Neural cell (in vitro differentiated cells): Measurements from ENCODE around the gene RITA1. TPM values are rescaled to one million over a fixed set of nuclear protein-coding genes. Genes with fewer than 3 reads are reported as not detected.

Experiments
- H2AFZ ChIP-seq: fragments of 200-600, 300-800 bp; sonication (generic), shearing (Covaris generic); 2 replicates; pipeline ENCODE4 v1.6.0; 2014; ENCODE audit warnings: low read depth, mild to moderate bottlenecking, antibody characterized with exemption, low read length, moderate library complexity
- H3F3A ChIP-seq: fragments of 200-600 bp; shearing (Covaris generic); 2 replicates; pipeline ENCODE4 v1.6.1; 2016; ENCODE audit warnings: mild to moderate bottlenecking, moderate library complexity, mixed read lengths, antibody characterized with exemption, low read length; ENCODE audit not compliant: insufficient read depth, poor library complexity, severe bottlenecking
- H3K27ac ChIP-seq: fragments of 200-600, 300-800 bp; sonication (generic), shearing (Covaris generic); 2 replicates; pipeline ENCODE4 v1.5.1; 2014; ENCODE audit warnings: mild to moderate bottlenecking, low read length, moderate library complexity
- H3K27me3 ChIP-seq: fragments of 300-800, 200-600 bp; sonication (generic), shearing (Covaris generic); 2 replicates; pipeline ENCODE4 v1.6.0; 2014; ENCODE audit warnings: mild to moderate bottlenecking, low read depth, low read length, moderate library complexity; ENCODE audit not compliant: insufficient read depth
- H3K36me3 ChIP-seq: fragments of 300-800, 200-600 bp; sonication (generic), shearing (Covaris generic); 2 replicates; pipeline ENCODE4 v1.5.1; 2014; ENCODE audit warnings: mild to moderate bottlenecking, antibody characterized with exemption, low read length, moderate library complexity; ENCODE audit not compliant: insufficient read depth
- H3K4me2 ChIP-seq: fragments of 300-800, 200-600 bp; sonication (generic), shearing (Covaris generic); 2 replicates; pipeline ENCODE4 v1.6.0; 2014; ENCODE audit warnings: mild to moderate bottlenecking, low read length
- H3K4me3 ChIP-seq: fragments of 300-800, 200-600 bp; sonication (generic), shearing (Covaris generic); 2 replicates; pipeline ENCODE4 v1.5.1; 2014; ENCODE audit warnings: mild to moderate bottlenecking, low read length, moderate library complexity
- H3K79me2 ChIP-seq: fragments of 200-600 bp; shearing (Covaris generic); replicated peaks from 2 replicates; pipeline ENCODE4 v1.6.0; 2014; ENCODE audit warnings: mild to moderate bottlenecking, low read length, moderate library complexity; ENCODE audit not compliant: insufficient read depth
- H3K9ac ChIP-seq: fragments of 300-800, 200-600 bp; sonication (generic), shearing (Covaris generic); 2 replicates; pipeline ENCODE4 v1.6.1; 2016; ENCODE audit warnings: mild to moderate bottlenecking, low read length, mixed read lengths
- H3K9me2 ChIP-seq: fragments of 200-600 bp; shearing (Covaris generic); 2 replicates; pipeline ENCODE4 v1.6.1; 2016; ENCODE audit warnings: mild to moderate bottlenecking, low read length, mixed read lengths; ENCODE audit not compliant: insufficient read depth
- H3K9me3 ChIP-seq: fragments of 200-600, 300-800 bp; sonication (generic), shearing (Covaris generic); 2 replicates; pipeline ENCODE4 v1.6.1; 2016; ENCODE audit warnings: mild to moderate bottlenecking, mixed run types, low read length, moderate library complexity, mixed read lengths
- H4K20me1 ChIP-seq: fragments of 200-600 bp; shearing (Covaris generic); 2 replicates; pipeline ENCODE4 v1.6.1; 2016; ENCODE audit warnings: mild to moderate bottlenecking, mixed run types; ENCODE audit not compliant: insufficient read depth
- EP300 ChIP-seq: fragments of 450-650 bp; conservative IDR thresholded peaks from 2 replicates; pipeline ENCODE4 v1.6.1; 2014; ENCODE audit warnings: antibody characterized with exemption, mild to moderate bottlenecking, moderate library complexity; ENCODE audit not compliant: poor library complexity, severe bottlenecking
- EZH2 ChIP-seq: fragments of 200-600, 300-800 bp; shearing (Covaris generic), sonication (generic); IDR thresholded peaks from 2 replicates; pipeline ENCODE4 v1.6.1; 2014; ENCODE audit warnings: antibody characterized with exemption, low read length, borderline replicate concordance, mild to moderate bottlenecking; ENCODE audit not compliant: insufficient read depth, poor library complexity, severe bottlenecking
- MXI1 ChIP-seq: fragments of 450-650 bp; conservative IDR thresholded peaks from 2 replicates; pipeline ENCODE4 v1.6.1; 2014; ENCODE audit warnings: antibody characterized with exemption, mild to moderate bottlenecking; ENCODE audit not compliant: poor library complexity, severe bottlenecking
- POLR2AphosphoS5 ChIP-seq: IDR thresholded peaks from 2 replicates; pipeline ENCODE4 v1.6.1; 2012
- RAD21 ChIP-seq: fragments of 450-650 bp; conservative IDR thresholded peaks from 2 replicates; pipeline ENCODE4 v1.6.1; 2014; ENCODE audit warnings: antibody characterized with exemption, mild to moderate bottlenecking, moderate library complexity
- REST ChIP-seq: IDR thresholded peaks from 2 replicates; pipeline ENCODE4 v1.6.1; 2012; ENCODE audit warnings: borderline replicate concordance
- SMC3 ChIP-seq: fragments of 450-650 bp; conservative IDR thresholded peaks from 2 replicates; pipeline ENCODE4 v1.6.1; 2014; ENCODE audit warnings: antibody characterized with exemption, mild to moderate bottlenecking, moderate library complexity; ENCODE audit not compliant: poor library complexity
- TAF1 ChIP-seq: IDR thresholded peaks from 2 replicates; pipeline ENCODE4 v1.6.1; 2012; ENCODE audit warnings: low read depth
- polyA plus RNA-seq: library from polyadenylated mRNA; depleted of rRNA; stranded (reverse); fragments of >200 nt; gene quantifications from 2 replicates; pipeline ENCODE4 v1.2.3, GENCODE V29; 2014
- TF ChIP-seq, protein P1 (sequence below): fragments of 450-650 bp; IDR thresholded peaks from 2 replicates; pipeline ENCODE4 v1.5.1; 2014; ENCODE audit warnings: antibody characterized with exemption, mild to moderate bottlenecking, moderate library complexity; ENCODE audit not compliant: poor library complexity, severe bottlenecking

Gene RITA1
- polyA plus RNA-seq, 1 donor from 2014 or later: 23.3 TPM

DNA sequence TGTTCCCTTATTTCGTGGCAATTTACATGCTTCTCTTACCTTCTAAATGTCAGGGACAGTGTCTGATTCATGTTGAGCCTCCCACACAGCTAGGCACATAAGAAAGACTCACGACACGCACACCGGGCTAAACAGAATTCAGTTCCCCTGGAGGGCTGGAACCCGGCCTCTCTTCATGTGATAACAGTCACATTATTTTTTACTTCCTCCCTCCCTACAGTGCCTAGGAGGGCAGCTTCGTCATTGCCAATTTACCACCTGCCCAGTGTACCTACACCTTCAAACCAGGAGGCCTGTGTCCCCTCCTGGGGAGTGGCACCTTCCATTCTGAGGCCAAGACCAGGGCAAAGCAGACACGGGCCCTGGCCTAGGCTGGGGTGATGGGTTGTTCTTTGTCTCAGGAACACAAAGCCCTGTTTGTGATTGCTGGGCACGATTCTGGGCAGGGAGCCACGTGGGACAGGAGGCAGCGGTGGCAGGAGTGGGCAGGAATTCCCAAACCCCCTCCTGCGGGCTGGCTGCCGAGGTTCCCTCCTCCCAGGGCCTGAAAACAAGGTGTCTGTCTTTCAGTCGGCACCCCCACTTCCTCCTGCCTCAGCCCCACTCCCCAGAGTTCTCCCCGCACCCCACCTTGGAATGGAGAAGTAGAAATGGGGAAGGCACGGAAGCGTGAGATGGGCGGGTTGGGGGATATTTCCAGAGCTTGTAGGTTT lies 43.2 kb upstream of the RITA1 start:
- Histone ChIP-seq H3K27ac (no peak overlapping the region), H3K9ac (no peak overlapping the region), H3K27me3 (no peaks in the 10 kb centered on the region), H2AFZ (no peak overlapping the region), H3K36me3 (no peaks in the 10 kb centered on the region), H3K4me3 (no peak overlapping the region), H4K20me1 (no peaks in the 10 kb centered on the region), H3K9me2 (no peaks in the 10 kb centered on the region), H3K9me3 (no peaks in the 10 kb centered on the region), H3F3A (no peaks in the 10 kb centered on the region), H3K4me2 (no peak overlapping the region), H3K79me2 (no peaks in the 10 kb centered on the region)
- TF ChIP-seq EZH2 (no peak), TAF1 (no peak), RAD21 (no peak), REST (no peak), POLR2AphosphoS5 (no peak), SMC3 (no peak), MXI1 (no peak), EP300 (no peak)
- TF ChIP-seq, protein P1, sequence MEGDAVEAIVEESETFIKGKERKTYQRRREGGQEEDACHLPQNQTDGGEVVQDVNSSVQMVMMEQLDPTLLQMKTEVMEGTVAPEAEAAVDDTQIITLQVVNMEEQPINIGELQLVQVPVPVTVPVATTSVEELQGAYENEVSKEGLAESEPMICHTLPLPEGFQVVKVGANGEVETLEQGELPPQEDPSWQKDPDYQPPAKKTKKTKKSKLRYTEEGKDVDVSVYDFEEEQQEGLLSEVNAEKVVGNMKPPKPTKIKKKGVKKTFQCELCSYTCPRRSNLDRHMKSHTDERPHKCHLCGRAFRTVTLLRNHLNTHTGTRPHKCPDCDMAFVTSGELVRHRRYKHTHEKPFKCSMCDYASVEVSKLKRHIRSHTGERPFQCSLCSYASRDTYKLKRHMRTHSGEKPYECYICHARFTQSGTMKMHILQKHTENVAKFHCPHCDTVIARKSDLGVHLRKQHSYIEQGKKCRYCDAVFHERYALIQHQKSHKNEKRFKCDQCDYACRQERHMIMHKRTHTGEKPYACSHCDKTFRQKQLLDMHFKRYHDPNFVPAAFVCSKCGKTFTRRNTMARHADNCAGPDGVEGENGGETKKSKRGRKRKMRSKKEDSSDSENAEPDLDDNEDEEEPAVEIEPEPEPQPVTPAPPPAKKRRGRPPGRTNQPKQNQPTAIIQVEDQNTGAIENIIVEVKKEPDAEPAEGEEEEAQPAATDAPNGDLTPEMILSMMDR: no peak

GRCh38 chr12:113142886-113143332 lies 42.6 kb upstream of the RITA1 start:
- Histone ChIP-seq H2AFZ (no peak overlapping the region), H4K20me1 (no peaks in the 10 kb centered on the region), H3K9ac (no peak overlapping the region), H3K9me3 (no peaks in the 10 kb centered on the region), H3K27me3 (no peaks in the 10 kb centered on the region), H3K27ac (no peak overlapping the region), H3K4me2 (no peak overlapping the region), H3K79me2 (no peaks in the 10 kb centered on the region), H3K36me3 (no peaks in the 10 kb centered on the region), H3F3A (no peaks in the 10 kb centered on the region), H3K9me2 (no peaks in the 10 kb centered on the region), H3K4me3 (no peak overlapping the region)
- TF ChIP-seq POLR2AphosphoS5: no peak
- no peak for TF ChIP-seq EZH2
- TF ChIP-seq MXI1: no peak
- no peak for TF ChIP-seq SMC3
- TF ChIP-seq, protein P1: no peak
- TF ChIP-seq RAD21: no peak
- TF ChIP-seq REST: no peak
- TF ChIP-seq TAF1: no peak
- TF ChIP-seq EP300: no peak
